H1 (cell line): Measurements from ENCODE around the gene PDE8A.

ENCODE experiments used
- CEBPB ChIP-seq: IDR thresholded peaks from 2 replicates; pipeline ENCODE4 v1.6.1; 2012; ENCODE audit warnings: low read depth, low read length
- KDM5A ChIP-seq: fragments of 200-600 bp; IDR thresholded peaks from 2 replicates; pipeline ENCODE4 v1.7.1; 2012; ENCODE audit warnings: mild to moderate bottlenecking, low read length, inconsistent platforms, mixed read lengths
- NANOG ChIP-seq: IDR thresholded peaks from 2 replicates; pipeline ENCODE4 v1.6.1; 2011; ENCODE audit warnings: low read length, low read depth, mild to moderate bottlenecking, inconsistent platforms; ENCODE audit not compliant: insufficient read depth, poor library complexity, severe bottlenecking
- POLR2A ChIP-seq, 2 experiments: IDR thresholded peaks; 1 replicate in 1 of 2; 2 replicates in 1 of 2; pipeline ENCODE4 v1.6.1; 2011; ENCODE audit warnings: low read depth in 2 of 2, low read length in 2 of 2, mild to moderate bottlenecking in 2 of 2; ENCODE audit errors: control extremely low read depth in 1 of 2
- POLR2AphosphoS5 ChIP-seq: IDR thresholded peaks from 2 replicates; pipeline ENCODE4 v1.6.1; 2011; ENCODE audit warnings: low read depth, low read length
- TCF12 ChIP-seq: IDR thresholded peaks from 2 replicates; pipeline ENCODE4 v1.6.1; 2011; ENCODE audit warnings: low read depth, mild to moderate bottlenecking, low read length
- TF ChIP-seq, protein P1 (sequence below), 3 experiments: IDR thresholded peaks; 1 replicate in 2 of 3; 2 replicates in 1 of 3; pipeline versions ENCODE4 v1.5.1 to v1.6.1; 2011; ENCODE audit warnings: low read length in 3 of 3, mild to moderate bottlenecking in 3 of 3, inconsistent platforms in 2 of 3, low read depth in 1 of 3, moderate library complexity in 1 of 3; ENCODE audit not compliant: insufficient read depth in 1 of 3; ENCODE audit errors: control extremely low read depth in 1 of 3
- TF ChIP-seq, protein P2 (sequence below): IDR thresholded peaks from 2 replicates; pipeline ENCODE4 v1.6.1; 2012; ENCODE audit warnings: inconsistent platforms

DNA sequence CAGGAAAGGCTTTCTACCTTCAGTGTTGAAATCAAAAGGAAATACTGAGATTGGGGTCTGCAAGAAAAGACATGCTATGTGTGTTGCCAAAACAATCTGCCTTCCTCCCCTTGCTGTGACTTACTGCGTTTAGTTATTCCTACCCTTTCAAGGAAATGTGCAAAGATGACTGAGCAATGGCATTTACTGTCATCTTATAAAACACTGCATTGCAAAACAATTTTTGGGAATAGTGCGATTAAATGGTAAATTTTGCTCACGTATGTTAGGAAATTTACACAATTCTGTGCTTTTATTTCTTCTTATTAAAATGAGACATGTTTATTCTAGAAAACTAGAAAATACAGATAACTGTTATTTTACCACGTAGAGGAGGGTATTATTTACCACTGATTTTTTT, 45.8 kb downstream of the PDE8A start:
- no peak for TF ChIP-seq NANOG
- TF ChIP-seq, protein P1, sequence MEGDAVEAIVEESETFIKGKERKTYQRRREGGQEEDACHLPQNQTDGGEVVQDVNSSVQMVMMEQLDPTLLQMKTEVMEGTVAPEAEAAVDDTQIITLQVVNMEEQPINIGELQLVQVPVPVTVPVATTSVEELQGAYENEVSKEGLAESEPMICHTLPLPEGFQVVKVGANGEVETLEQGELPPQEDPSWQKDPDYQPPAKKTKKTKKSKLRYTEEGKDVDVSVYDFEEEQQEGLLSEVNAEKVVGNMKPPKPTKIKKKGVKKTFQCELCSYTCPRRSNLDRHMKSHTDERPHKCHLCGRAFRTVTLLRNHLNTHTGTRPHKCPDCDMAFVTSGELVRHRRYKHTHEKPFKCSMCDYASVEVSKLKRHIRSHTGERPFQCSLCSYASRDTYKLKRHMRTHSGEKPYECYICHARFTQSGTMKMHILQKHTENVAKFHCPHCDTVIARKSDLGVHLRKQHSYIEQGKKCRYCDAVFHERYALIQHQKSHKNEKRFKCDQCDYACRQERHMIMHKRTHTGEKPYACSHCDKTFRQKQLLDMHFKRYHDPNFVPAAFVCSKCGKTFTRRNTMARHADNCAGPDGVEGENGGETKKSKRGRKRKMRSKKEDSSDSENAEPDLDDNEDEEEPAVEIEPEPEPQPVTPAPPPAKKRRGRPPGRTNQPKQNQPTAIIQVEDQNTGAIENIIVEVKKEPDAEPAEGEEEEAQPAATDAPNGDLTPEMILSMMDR (IDR thresholded peaks at IDR 0.05; ENCODE audit: control extremely low read depth in 1 of 3, insufficient read depth in 1 of 3, low read depth in 1 of 3, low read length in 3 of 3): no peak
- no peak for TF ChIP-seq POLR2AphosphoS5
- TF ChIP-seq, protein P2, sequence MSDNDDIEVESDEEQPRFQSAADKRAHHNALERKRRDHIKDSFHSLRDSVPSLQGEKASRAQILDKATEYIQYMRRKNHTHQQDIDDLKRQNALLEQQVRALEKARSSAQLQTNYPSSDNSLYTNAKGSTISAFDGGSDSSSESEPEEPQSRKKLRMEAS: no peak
- TF ChIP-seq TCF12: no peak
- TF ChIP-seq CEBPB: no peak
- TF ChIP-seq KDM5A: no peak
- no peak for TF ChIP-seq POLR2A (IDR thresholded peaks at IDR 0.05; ENCODE audit: control extremely low read depth in 1 of 2, low read depth in 2 of 2, low read length in 2 of 2)
